ENCODE measurements around the gene AUNIP. TPM values are rescaled to one million over a fixed set of nuclear protein-coding genes. Genes with fewer than 3 reads are reported as not detected.

Gene AUNIP
- total RNA-seq, 1 donor from 2014 or later = 3.2 TPM

- no peak for DNase-seq (ENCODE audit: low read depth in 2 of 2)
Measured at GRCh38 chr1:25889470-25889869, 30.2 kb upstream of the AUNIP start.

DNA sequence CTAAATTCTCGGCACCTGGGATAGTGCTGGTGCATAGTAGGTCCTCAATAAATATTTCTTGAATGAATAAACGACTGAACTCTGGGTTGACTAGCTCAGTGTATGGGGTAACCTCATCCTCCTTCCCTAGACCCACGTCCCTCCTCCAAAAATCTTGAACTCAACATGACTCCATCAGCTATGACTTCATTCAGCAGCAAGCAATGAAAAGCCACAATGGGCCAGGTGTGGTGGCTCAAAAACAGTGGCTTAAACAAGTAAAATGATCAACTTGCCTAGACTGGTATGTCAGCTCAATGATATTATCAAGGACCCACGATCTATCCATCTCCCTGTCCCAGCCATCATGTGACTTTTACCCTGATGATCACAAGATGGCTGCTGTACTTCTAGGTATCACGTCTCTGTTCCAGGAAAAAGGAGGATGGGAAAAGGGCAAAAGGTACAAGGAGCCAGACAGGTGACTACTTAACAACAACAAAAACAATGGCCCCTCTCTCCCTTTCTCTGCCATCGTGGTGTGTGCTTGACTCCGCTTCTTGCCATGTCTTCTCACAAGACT, 29.2 kb upstream of the AUNIP start:
- no peak for DNase-seq (ENCODE audit: low read depth in 2 of 2)

- no peak for DNase-seq (ENCODE audit: low read depth in 2 of 2)
Measured at GRCh38 chr1:25885602-25886001, 26.3 kb upstream of the AUNIP start.

GRCh38 chr1:25881266-25881665, 22.0 kb upstream of the AUNIP start:
- no peak for DNase-seq (ENCODE audit: low read depth in 2 of 2)

GRCh38 chr1:25880518-25880917, 21.3 kb upstream of the AUNIP start:
- DNase-seq (ENCODE audit: low read depth in 2 of 2) = no peak

DNA sequence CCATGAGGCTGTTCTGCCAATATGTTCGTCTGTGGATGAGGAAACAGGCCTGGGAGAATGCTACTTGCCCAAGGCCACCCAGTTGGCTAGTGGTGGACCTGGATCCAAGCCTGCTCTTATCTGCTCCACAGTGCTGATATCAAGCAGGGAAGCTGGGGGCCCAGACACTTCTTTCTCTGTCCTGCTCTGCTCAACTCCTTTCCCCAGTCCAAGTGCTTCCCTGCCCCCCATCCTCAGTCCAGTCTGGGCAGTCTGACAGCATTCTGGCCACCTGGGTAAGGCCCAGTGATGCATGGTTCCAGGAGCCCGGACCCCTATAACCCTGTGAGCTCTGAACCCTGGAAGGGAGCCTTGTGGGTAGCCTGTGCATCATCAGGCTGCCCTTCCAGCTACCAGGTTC, 20.4 kb upstream of the AUNIP start:
- no peak for DNase-seq (ENCODE audit: low read depth in 2 of 2)

- DNase-seq (ENCODE audit: low read depth in 2 of 2) = no peak
Measured at GRCh38 chr1:25878690-25879089, 19.4 kb upstream of the AUNIP start.

GRCh38 chr1:25877155-25877554, 17.9 kb upstream of the AUNIP start:
- no peak for DNase-seq (ENCODE audit: low read depth in 2 of 2)

DNA sequence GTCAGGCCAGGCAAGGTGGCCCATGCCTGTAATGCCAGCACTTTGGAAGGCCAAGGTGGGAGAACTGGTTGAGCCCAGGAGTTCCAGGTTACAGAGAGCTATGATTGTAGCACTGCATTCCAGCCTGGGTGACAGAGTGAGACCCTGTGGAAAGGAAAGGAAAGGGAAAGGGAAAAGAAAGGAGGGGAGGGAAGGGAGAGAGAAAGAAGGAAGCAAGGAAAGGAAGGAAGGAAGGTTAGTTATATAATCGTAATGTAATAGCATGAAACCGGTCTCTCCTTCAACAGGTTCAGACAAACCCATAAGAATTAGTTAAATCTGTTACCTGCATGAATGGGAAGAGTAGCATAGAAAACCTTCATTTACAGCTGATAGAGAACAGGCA, 17.4 kb upstream of the AUNIP start:
- DNase-seq (ENCODE audit: low read depth in 2 of 2) = no peak

DNA sequence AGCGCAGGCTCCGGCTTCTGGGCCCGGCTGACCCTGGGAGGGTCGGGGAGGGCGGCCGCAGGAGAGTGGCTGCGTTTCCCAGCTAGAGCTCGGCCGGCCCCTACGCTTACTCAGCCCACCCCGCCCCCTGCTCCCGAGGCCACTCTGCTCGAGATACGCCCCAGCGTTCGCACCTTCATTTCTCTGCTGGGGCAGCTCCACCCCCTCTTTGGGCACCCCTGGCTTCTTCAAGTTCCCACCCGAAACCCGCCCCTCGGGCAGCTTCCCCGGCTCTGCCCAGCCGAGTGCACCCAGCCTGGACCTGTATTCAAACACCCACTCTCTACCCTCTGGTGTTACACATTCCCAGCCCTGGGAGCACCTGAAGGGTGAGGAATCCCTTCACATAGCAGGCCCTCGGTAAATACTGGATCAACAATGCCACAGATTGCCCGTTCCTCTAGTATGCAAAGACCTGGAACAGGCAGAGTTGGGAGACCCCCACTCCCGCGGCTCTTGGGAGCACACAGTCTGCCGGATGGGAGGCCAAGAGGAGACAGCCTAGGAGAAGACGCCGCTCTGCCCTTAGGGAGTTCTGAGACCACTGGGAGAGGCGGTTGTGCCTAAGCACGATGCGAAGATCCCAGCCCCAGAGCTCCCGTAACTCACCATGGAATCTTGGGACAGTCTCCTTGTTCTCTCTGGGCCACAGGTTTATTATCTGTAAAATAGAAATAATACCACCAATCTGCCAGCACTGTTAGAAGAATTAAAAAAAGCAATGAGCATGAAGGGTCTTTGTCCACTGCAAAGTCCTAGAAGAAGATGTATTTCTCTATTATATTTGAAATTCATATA, 16.8 kb upstream of the AUNIP start:
- DNase-seq (ENCODE audit: low read depth in 2 of 2) = no peak

DNA sequence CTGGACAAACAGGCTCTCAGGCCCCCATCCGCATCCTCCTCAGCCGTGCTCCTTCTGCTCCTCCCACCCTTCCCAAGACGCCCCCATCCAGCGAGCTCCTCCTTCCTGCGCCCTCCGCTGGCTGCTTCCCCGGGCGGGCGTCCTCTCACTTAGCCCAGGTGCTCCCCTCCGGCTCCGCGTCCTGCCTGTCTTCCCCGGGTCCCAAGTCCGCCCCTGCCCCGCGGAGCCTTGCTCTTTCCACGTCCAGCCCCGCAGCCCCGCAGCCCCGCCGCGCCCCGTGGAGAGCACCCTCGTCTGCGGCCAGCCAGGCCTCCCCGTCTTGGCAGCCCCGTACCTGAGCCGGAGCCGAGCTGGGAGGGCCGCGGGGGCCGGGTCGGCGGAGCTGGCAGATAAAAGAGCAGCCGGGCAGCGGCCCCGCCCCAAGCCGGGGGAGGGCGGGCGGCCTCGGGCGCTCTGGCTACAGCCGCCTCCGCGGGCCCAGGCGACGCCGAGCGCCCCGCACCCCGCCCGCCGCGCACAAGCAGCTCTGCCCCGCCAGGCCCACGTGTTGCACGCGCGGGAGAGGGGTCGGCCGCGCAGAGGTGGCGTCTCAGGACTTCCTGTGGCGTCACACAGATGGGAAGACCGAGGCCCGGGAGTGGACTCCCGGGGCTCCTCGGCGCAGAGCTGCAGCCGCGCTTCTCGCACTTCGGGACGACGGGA, 16.0 kb upstream of the AUNIP start, which contains the start of gene PAQR7:
PAQR7 (minus strand) TSS at position 555 of the 702 bp plus-strand sequence. CDS start 11,869 bp downstream, outside the sequence.
- peak; percentile 38 to 81 for DNase-seq (ENCODE audit: low read depth in 2 of 2)

DNA sequence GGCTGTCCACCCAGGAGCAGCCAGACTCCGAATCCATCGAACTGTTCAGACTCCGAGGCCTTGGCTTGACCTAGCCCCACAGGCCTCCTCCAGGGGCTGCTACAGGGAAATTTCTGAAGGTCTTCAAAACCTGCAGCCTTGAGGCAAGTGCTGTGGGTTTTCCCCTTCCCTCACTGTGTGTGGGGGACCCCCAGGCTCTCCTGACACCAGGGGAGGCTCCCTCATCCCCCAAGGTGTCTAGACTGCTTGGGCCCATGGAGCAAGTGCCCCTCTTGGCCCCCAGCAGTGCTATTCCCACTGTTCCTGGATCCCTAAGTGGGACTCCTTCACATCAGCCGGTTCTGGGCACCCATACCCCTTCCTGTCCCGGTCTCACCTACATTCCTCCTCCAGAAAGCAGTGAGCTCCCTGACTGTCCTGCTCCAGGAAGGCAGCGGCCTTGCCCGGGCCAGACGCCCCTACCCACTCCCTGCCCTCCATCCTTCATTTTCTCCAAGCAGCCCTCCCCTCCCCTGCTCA, 15.4 kb upstream of the AUNIP start:
- DNase-seq (ENCODE audit: low read depth in 2 of 2) = no peak

DNA sequence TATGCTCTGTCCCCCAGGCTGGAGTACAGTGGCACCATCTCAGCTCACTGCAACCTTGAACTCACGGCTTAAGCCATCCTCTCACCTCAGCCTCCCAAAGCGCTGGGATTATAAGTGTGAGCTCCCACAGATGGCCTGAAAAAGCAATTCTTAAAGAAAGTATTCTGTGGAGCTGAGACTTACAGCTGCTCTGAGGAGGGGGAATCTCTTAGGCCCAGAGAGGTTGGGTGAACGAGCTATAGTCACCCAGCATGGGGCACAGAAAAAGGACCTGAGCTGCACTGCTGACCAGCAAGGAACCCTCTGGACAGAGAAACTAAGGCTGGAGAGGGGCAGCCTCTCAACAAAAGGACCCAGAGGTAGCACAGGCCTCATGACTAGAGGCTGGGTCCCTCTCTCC, 15.0 kb upstream of the AUNIP start:
- DNase-seq (ENCODE audit: low read depth in 2 of 2) = no peak

GRCh38 chr1:25873120-25873519, 13.9 kb upstream of the AUNIP start:
- DNase-seq (ENCODE audit: low read depth in 2 of 2) = no peak

DNA sequence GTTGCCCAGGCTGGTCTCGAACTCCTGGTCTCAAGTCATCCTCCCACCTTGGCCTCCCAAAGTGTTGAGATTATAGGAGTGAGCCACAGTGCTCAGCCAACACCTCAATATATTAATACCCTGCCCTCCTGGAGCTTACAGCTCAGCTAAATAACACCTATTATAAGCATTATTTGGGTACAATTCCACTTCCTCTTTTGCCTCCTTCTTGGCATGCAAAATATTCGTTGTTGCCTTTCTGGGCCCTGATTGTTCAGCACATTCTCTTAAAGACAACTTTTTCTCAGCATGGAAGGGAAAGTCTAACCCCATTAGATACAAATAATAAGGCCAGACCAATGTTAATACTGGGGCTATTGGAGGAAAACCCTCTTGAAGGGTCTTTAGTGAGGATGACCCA, 13.5 kb upstream of the AUNIP start:
- no peak for DNase-seq (ENCODE audit: low read depth in 2 of 2)

- no peak for DNase-seq (ENCODE audit: low read depth in 2 of 2)
Measured at GRCh38 chr1:25871704-25872494, 12.6 kb upstream of the AUNIP start.

DNA sequence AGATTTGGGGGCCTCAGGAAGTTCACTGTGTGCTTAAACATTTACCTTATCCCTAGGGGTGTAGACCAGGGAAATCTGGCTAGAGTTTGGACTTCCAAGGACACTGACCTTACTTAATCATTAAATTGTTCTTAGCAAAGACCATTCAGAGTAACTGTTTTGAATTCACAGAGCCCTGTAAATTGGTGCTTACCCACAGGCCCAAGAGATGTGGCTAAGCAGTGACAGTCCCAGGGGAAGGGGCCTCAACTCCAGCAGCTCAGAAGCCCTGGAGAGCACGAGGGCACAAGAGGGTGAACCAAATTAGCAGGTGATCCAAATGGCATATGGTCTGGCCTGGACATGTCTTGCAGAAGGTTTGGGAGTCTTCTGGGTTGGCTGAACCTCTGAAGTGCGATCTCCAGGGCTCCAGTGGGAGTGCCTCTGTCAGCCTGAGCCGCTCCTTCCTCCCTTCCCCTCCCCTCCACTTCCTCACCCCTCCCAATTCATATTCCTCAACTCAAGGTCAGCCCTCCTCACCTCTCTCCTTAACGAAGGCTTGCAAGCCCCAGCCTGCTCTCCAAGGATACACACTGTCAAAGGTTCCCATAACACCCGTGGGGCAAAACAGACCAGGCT, 11.9 kb upstream of the AUNIP start:
- no peak for DNase-seq (ENCODE audit: low read depth in 2 of 2)

DNA sequence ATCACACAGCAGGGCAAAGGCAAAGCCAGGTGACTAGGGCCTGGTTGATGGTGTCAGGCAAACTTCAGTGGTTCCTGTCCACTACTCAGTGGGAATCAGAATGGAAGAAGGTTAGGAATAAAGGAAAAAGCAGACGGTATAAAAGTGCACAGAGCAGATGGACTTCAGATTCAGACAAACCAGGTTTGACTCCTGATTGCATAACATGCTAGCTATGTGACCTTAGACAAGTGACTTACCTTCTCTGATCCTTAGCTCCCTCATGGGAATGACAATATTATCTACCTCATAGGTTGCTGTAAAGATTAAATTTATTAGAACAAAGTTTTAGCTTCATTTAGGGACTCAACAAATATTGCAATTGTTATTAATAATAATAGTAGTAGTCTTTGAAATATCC, 11.4 kb upstream of the AUNIP start:
- no peak for DNase-seq (ENCODE audit: low read depth in 2 of 2)

DNA sequence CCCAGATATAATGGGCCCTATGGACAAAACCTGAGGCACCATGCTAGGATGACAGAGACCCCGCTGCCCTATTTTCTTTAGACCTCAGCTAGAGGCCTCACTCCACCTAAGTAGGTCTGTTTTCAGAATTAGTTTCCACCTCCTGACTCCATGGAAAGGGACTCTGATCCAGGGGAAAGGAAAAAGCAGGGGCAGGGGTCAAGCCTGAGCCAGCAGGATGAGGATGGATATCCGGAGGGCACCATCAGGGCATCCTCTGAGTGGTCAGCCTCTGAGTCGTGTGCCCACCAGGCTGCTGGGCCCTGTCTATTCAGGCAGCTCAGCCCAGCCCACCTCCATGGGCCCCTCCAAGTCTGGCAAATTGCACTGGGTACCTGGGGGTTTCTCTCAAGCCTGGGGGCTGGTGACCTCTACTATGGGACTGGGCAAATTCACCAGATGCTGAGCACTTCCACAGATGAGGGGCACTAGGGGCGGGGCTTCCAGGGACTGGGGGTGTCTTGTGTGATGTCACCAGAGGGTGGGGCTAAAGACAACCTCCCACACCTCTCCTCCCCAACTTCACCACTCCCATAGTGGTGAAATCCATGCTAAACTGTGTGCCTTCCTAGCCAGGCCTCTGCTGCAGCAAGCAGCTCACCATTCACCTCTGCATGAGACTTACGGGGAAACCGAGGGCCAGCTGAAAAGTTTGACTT, 10.8 kb upstream of the AUNIP start:
- DNase-seq (ENCODE audit: low read depth in 2 of 2) = no peak

DNA sequence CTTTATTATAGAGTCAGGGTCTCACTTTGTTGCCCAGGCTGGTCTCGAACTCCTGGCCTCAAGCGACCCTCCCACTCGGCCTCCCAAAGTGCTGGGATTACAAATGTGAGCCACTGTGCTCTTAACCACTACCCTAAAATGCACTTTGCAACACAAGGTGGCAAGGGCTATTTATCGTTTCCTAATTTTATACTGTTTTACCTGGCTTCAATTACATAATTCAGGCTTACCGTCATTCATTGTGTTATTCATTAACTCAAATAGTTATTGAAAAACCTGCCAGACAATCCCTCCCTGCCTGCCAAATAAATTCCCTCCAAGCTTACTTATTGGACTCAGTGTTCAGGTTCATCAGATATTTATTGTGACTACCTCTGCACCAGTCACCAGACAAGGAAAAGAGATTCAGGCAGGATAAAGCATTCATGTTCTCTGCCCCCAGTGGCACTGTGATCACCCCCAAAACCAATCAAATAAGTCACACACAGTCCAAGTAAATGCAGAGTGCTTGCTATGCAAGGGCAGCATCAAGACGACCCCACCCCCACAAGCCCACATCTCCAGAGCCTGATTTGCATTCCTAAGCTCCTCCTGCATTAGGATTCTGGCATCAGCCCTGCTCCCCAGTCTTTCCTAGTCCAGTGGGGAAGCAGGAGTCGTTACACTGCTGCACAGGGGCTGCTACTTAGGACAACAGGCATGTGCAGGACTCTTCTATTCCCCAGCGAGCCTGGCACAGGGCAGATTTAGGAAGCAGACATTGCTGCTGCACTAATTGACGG, 8.1 kb upstream of the AUNIP start:
- no peak for DNase-seq (ENCODE audit: low read depth in 2 of 2)

All from dermis microvascular lymphatic vessel endothelial cell (primary cell).